Measurements from ENCODE around the gene SENP3. TPM values are rescaled to one million over a fixed set of nuclear protein-coding genes. Genes with fewer than 3 reads are reported as not detected.

The SENP3 gene
- total RNA-seq, 1 experiment from 2014 or later: 30.2 TPM

DNA sequence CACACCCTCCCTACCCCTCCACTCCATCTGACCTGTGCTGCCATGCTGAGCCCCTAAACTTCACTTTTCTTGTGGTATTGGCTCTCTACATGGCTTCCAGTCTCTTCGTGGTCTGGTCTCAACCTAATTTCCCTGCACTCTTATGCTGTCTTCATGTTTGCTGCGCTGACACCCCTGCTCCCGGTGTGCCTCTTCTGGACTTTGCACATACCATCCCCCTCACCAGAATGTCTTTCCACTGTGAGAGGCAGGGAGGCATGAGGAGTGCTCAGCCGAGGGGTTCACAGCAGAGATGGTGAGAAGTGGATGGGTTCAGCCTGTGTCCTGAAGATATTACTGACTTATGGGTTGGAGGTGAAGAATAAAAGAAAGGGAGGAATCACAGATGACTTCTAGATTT, 10.3 kb upstream of the SENP3 start:
- intact Hi-C loops (cut with micrococcal nuclease; ENCODE audit: unreplicated experiment): no loop called here
- peaks cover 9% of the 10 kb centered on the region for H3K36me3 Mint-ChIP-seq (ENCODE audit: insufficient read depth, unreplicated experiment)
- H3K9me3 ChIP-seq: no peaks in the 10 kb centered on the region
- no peaks in the 10 kb centered on the region for H3K27me3 Mint-ChIP-seq (ENCODE audit: insufficient read depth, unreplicated experiment)
- no peak overlapping the region for H3K4me3 Mint-ChIP-seq (ENCODE audit: unreplicated experiment)
- H3K27ac Mint-ChIP-seq (ENCODE audit: unreplicated experiment): peak overlapping the region; percentile 45
- H3K4me3 ChIP-seq (ENCODE audit: low read depth, low read length): no peak overlapping the region
- TF ChIP-seq, protein P1, sequence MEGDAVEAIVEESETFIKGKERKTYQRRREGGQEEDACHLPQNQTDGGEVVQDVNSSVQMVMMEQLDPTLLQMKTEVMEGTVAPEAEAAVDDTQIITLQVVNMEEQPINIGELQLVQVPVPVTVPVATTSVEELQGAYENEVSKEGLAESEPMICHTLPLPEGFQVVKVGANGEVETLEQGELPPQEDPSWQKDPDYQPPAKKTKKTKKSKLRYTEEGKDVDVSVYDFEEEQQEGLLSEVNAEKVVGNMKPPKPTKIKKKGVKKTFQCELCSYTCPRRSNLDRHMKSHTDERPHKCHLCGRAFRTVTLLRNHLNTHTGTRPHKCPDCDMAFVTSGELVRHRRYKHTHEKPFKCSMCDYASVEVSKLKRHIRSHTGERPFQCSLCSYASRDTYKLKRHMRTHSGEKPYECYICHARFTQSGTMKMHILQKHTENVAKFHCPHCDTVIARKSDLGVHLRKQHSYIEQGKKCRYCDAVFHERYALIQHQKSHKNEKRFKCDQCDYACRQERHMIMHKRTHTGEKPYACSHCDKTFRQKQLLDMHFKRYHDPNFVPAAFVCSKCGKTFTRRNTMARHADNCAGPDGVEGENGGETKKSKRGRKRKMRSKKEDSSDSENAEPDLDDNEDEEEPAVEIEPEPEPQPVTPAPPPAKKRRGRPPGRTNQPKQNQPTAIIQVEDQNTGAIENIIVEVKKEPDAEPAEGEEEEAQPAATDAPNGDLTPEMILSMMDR (IDR thresholded peaks at IDR 0.05; ENCODE audit: insufficient read depth in 1 of 2, low read depth in 1 of 2, low read length in 1 of 2, severe bottlenecking in 1 of 2, unreplicated experiment in 1 of 2): no peak
- H3K36me3 ChIP-seq (ENCODE audit: control insufficient read depth, insufficient read depth, low read length): no peaks in the 10 kb centered on the region
- peaks cover 17% of the 10 kb centered on the region for H3K4me1 Mint-ChIP-seq (ENCODE audit: low read depth, unreplicated experiment)
- CTCF ChIA-PET: interaction anchor here (0.6 kb wide), 1 partner anchor 9 kb away, joined by 3 read pairs; no protein-coding TSS in a partner anchor
- no peak for DNase-seq
- H3K9me3 Mint-ChIP-seq (ENCODE audit: unreplicated experiment): no peaks in the 10 kb centered on the region
- POLR2A ChIA-PET: interaction anchor here (0.6 kb wide), 1 partner anchor 151 kb away, joined by 3 read pairs; no protein-coding TSS in a partner anchor
- H3K4me1 ChIP-seq: peaks cover 4% of the 10 kb centered on the region; the same call in 1 of the 2 replicates
- no TSS peak for BruUV-seq (replicated peaks)
- H3K27me3 ChIP-seq (replicated peaks; ENCODE audit: control insufficient read depth, insufficient read depth, low read length): no peaks in the 10 kb centered on the region

DNA sequence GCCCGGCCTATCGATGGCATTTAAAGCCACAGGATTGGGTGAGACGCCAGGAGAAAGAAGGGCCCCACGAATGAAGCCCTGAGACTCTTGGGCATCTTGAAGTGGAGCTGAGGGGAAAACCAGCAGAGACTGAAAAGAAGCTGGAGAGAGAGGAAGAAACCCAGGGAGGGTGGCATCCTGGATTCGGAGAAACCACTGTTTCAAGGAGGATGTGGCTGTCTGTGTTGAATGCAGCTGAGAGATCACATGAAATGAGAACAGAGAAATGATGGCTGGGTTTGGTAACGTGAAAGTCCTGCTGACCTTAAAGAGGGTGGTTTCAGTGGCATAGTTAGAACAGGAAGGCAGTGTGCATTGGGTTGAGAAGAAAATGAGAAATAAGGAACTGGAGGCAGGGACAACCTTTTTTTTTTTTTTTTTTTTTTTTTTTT, 9.1 kb upstream of the SENP3 start:
- POLR2A ChIA-PET: no interaction called here
- no peaks in the 10 kb centered on the region for H3K9me3 Mint-ChIP-seq (ENCODE audit: unreplicated experiment)

DNA sequence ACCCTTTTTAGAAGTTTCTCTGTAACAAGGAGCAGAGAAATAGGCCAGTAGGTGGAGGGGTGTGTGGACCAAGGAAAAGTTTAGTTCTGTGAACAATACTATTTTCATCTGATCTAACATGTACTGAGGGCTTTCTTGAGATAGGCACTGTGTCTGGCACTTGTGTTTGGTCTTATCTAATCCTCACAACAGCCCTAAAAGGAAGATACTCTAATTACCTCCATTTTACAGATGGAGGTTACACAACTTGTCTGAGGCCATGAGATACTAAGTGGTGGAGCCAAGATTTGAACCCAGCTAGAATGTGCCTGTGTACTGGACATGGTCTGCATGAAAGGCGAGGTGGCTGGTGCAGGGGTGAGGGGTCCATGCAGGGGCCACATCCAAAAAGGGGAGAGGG, 8.4 kb upstream of the SENP3 start:
- peaks cover 4% of the 10 kb centered on the region; the same call in 1 of the 2 replicates for H3K4me1 ChIP-seq
- BruUV-seq (replicated peaks): no TSS peak
- H3K4me3 Mint-ChIP-seq (ENCODE audit: unreplicated experiment): no peak overlapping the region

More for the DNA sequence above, 9.1 kb upstream of the SENP3 start:
- Mint-ChIP-seq H3K36me3 (ENCODE audit: insufficient read depth, unreplicated experiment) (peaks cover 9% of the 10 kb centered on the region), H3K27me3 (ENCODE audit: insufficient read depth, unreplicated experiment) (no peaks in the 10 kb centered on the region), H3K4me1 (ENCODE audit: low read depth, unreplicated experiment) (peaks cover 17% of the 10 kb centered on the region), H3K27ac (ENCODE audit: unreplicated experiment) (no peak overlapping the region), H3K4me3 (ENCODE audit: unreplicated experiment) (no peak overlapping the region)
- Histone ChIP-seq H3K9me3 (no peaks in the 10 kb centered on the region), H3K36me3 (ENCODE audit: control insufficient read depth, insufficient read depth, low read length) (no peaks in the 10 kb centered on the region), H3K27me3 (replicated peaks; ENCODE audit: control insufficient read depth, insufficient read depth, low read length) (no peaks in the 10 kb centered on the region), H3K4me1 (peaks cover 4% of the 10 kb centered on the region; the same call in 1 of the 2 replicates), H3K4me3 (ENCODE audit: low read depth, low read length) (no peak overlapping the region)
- no TSS peak for BruUV-seq (replicated peaks)
- no peak for DNase-seq
- TF ChIP-seq, protein P1 (IDR thresholded peaks at IDR 0.05; ENCODE audit: insufficient read depth in 1 of 2, low read depth in 1 of 2, low read length in 1 of 2, severe bottlenecking in 1 of 2, unreplicated experiment in 1 of 2): no peak
- CTCF ChIA-PET: no interaction called here
- intact Hi-C loops (cut with micrococcal nuclease; ENCODE audit: unreplicated experiment): no loop called here

More for the DNA sequence above, 8.4 kb upstream of the SENP3 start:
- Mint-ChIP-seq H3K36me3 (ENCODE audit: insufficient read depth, unreplicated experiment) (peaks cover 9% of the 10 kb centered on the region), H3K27me3 (ENCODE audit: insufficient read depth, unreplicated experiment) (no peaks in the 10 kb centered on the region), H3K9me3 (ENCODE audit: unreplicated experiment) (no peaks in the 10 kb centered on the region), H3K27ac (ENCODE audit: unreplicated experiment) (no peak overlapping the region), H3K4me1 (ENCODE audit: low read depth, unreplicated experiment) (peaks cover 17% of the 10 kb centered on the region)
- no peak for DNase-seq
- Histone ChIP-seq H3K4me3 (ENCODE audit: low read depth, low read length) (no peak overlapping the region), H3K27me3 (replicated peaks; ENCODE audit: control insufficient read depth, insufficient read depth, low read length) (no peaks in the 10 kb centered on the region), H3K36me3 (ENCODE audit: control insufficient read depth, insufficient read depth, low read length) (no peaks in the 10 kb centered on the region), H3K9me3 (no peaks in the 10 kb centered on the region)
- ChIA-PET POLR2A (no interaction called here), CTCF (no interaction called here)
- TF ChIP-seq, protein P1 (IDR thresholded peaks at IDR 0.05; ENCODE audit: insufficient read depth in 1 of 2, low read depth in 1 of 2, low read length in 1 of 2, severe bottlenecking in 1 of 2, unreplicated experiment in 1 of 2): no peak
- intact Hi-C loops (cut with micrococcal nuclease; ENCODE audit: unreplicated experiment): no loop called here

Measured in Caco-2 (cell line).